SK-N-SH (cell line): ENCODE data around the gene ANKS6.

Experiments
- CHD2 ChIP-seq: fragments of 150-350 bp; IDR thresholded peaks from 2 replicates; pipeline ENCODE4 v1.6.1; 2018; ENCODE audit warnings: low read length; ENCODE audit not compliant: partially characterized antibody
- EZH2phosphoT487 ChIP-seq: fragments of 200-600 bp; sonication (generic); IDR thresholded peaks from 2 replicates; pipeline ENCODE4 v1.6.1; 2017; ENCODE audit warnings: low read depth, mixed run types, mild to moderate bottlenecking, antibody characterized with exemption, moderate library complexity, borderline replicate concordance
- FOXM1 ChIP-seq: IDR thresholded peaks from 2 replicates; pipeline ENCODE4 v1.4.0; 2012; ENCODE audit warnings: low read depth, mild to moderate bottlenecking
- GABPA ChIP-seq: IDR thresholded peaks from 2 replicates; pipeline ENCODE4 v1.4.0; 2012; ENCODE audit warnings: low read depth, mild to moderate bottlenecking
- JUND ChIP-seq: IDR thresholded peaks from 2 replicates; pipeline ENCODE4 v1.4.0; 2012
- MAX ChIP-seq: IDR thresholded peaks from 2 replicates; pipeline ENCODE4 v1.4.0; 2012; ENCODE audit warnings: low read depth
- POLR2AphosphoS5 ChIP-seq: IDR thresholded peaks from 2 replicates; pipeline ENCODE4 v1.6.1; 2012; ENCODE audit warnings: low read depth, low read length
- RFX5 ChIP-seq: IDR thresholded peaks from 2 replicates; pipeline ENCODE4 v1.6.1; 2012; ENCODE audit warnings: mild to moderate bottlenecking, improper control_type of control experiment, low read length
- SIN3A ChIP-seq: IDR thresholded peaks from 2 replicates; pipeline ENCODE4 v1.6.1; 2012; ENCODE audit warnings: low read depth, mild to moderate bottlenecking, low read length, moderate library complexity, borderline replicate concordance
- TCF12 ChIP-seq: IDR thresholded peaks from 2 replicates; pipeline ENCODE4 v1.4.0; 2012
- YY1 ChIP-seq: IDR thresholded peaks from 2 replicates; pipeline ENCODE4 v1.4.0; 2012; ENCODE audit warnings: low read depth, mild to moderate bottlenecking
- TF ChIP-seq, protein P1 (sequence below): fragments of 200-600 bp; sonication (generic); IDR thresholded peaks from 2 replicates; pipeline ENCODE4 v1.6.1; 2017; ENCODE audit warnings: antibody characterized with exemption, mild to moderate bottlenecking, moderate library complexity
- TF ChIP-seq, protein P2 (sequence below): fragments of 150-350 bp; IDR thresholded peaks from 2 replicates; pipeline ENCODE4 v1.6.1; 2017; ENCODE audit warnings: antibody characterized with exemption, low read length, low read depth, borderline replicate concordance
- TF ChIP-seq, protein P3 (sequence below): IDR thresholded peaks from 2 replicates; pipeline ENCODE4 v1.6.1; 2012; ENCODE audit warnings: mild to moderate bottlenecking, low read depth, low read length, moderate library complexity

DNA sequence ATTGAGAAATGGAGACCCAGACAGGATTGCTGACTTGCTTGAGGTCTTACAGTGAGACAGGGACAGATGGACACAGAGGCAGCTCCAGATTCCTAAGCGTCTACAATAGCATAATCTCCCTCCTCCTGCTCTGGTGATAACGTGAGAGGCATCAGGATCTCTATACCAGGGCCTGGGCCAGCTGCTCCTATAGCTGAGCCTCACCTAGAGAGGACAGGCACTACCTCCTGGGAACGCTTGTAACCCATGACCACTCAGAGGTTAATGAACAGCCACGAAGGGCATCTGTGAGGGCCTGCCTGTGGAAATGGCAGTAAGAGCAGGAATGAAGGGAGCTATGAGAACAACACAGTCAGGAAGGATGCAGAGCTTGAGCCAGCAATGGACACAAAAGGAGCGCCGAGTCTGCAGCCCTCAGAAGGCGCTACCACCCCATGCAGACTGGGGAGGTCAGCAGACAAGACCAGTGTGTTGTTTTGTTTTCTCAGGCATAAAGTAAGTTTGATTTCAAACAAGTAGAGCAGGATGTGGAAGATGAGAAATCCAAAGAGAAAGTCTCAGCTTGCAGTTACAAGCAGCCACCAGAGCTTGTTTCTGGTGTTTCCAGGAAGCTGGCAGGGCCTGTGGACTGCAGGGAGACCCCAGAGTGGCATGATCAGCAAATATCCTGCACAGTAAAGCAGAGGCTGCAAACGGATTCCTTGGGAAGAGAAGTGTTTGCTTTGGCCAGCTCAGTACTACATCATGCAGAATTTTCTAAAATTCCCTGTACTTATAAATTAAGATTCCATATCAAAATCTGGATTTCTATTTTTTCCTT, 17.4 kb downstream of the ANKS6 start:
- TF ChIP-seq, protein P1, sequence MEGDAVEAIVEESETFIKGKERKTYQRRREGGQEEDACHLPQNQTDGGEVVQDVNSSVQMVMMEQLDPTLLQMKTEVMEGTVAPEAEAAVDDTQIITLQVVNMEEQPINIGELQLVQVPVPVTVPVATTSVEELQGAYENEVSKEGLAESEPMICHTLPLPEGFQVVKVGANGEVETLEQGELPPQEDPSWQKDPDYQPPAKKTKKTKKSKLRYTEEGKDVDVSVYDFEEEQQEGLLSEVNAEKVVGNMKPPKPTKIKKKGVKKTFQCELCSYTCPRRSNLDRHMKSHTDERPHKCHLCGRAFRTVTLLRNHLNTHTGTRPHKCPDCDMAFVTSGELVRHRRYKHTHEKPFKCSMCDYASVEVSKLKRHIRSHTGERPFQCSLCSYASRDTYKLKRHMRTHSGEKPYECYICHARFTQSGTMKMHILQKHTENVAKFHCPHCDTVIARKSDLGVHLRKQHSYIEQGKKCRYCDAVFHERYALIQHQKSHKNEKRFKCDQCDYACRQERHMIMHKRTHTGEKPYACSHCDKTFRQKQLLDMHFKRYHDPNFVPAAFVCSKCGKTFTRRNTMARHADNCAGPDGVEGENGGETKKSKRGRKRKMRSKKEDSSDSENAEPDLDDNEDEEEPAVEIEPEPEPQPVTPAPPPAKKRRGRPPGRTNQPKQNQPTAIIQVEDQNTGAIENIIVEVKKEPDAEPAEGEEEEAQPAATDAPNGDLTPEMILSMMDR = no peak
- TF ChIP-seq CHD2 (no peak), TCF12 (no peak), POLR2AphosphoS5 (no peak), YY1 (no peak), FOXM1 (no peak), JUND (no peak), RFX5 (no peak), SIN3A (no peak), GABPA (no peak), MAX (no peak), EZH2phosphoT487 (no peak)
- TF ChIP-seq, protein P2, sequence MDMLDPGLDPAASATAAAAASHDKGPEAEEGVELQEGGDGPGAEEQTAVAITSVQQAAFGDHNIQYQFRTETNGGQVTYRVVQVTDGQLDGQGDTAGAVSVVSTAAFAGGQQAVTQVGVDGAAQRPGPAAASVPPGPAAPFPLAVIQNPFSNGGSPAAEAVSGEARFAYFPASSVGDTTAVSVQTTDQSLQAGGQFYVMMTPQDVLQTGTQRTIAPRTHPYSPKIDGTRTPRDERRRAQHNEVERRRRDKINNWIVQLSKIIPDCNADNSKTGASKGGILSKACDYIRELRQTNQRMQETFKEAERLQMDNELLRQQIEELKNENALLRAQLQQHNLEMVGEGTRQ = no peak
- TF ChIP-seq, protein P3, sequence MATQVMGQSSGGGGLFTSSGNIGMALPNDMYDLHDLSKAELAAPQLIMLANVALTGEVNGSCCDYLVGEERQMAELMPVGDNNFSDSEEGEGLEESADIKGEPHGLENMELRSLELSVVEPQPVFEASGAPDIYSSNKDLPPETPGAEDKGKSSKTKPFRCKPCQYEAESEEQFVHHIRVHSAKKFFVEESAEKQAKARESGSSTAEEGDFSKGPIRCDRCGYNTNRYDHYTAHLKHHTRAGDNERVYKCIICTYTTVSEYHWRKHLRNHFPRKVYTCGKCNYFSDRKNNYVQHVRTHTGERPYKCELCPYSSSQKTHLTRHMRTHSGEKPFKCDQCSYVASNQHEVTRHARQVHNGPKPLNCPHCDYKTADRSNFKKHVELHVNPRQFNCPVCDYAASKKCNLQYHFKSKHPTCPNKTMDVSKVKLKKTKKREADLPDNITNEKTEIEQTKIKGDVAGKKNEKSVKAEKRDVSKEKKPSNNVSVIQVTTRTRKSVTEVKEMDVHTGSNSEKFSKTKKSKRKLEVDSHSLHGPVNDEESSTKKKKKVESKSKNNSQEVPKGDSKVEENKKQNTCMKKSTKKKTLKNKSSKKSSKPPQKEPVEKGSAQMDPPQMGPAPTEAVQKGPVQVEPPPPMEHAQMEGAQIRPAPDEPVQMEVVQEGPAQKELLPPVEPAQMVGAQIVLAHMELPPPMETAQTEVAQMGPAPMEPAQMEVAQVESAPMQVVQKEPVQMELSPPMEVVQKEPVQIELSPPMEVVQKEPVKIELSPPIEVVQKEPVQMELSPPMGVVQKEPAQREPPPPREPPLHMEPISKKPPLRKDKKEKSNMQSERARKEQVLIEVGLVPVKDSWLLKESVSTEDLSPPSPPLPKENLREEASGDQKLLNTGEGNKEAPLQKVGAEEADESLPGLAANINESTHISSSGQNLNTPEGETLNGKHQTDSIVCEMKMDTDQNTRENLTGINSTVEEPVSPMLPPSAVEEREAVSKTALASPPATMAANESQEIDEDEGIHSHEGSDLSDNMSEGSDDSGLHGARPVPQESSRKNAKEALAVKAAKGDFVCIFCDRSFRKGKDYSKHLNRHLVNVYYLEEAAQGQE = no peak
